Activated CD4-positive, alpha-beta T cell treated with anti-CD3 and anti-CD28 coated beads, Interleukin-2, Interleukin-4, amounts not matched to agents 100 ng/mL and 50 ng/mL, durations not matched to agents 16 hours and 8 hours (primary cell): Measurements from ENCODE around the gene TARS3.
"Not testable (repeated sequence)": the region's sequence is repeated elsewhere in the genome, so short reads cannot be mapped to it uniquely, and the experiment has no call there.

Source experiments
- DNase-seq: peaks from one replicate; pipeline ENCODE4 v3.0.0-alpha.2; 2020; ENCODE audit warnings: low spot score

TARS3 gene

GRCh38 chr15:101723874-101724674 is at the start of gene TARS3:
TARS3 (minus strand) TSS chr15:101724473; CDS start chr15:101724387, 86 bp downstream.
- DNase-seq, result peak; percentile 94

- no peak for DNase-seq
These were observed 49.3 kb upstream of the TARS3 start for GRCh38 chr15:101773496-101774100.

- no peak for DNase-seq
These were observed 48.6 kb upstream of the TARS3 start for GRCh38 chr15:101772921-101773320.

- DNase-seq, result not testable (repeated sequence)
These were observed 42.9 kb upstream of the TARS3 start for GRCh38 chr15:101767083-101767640.

GRCh38 chr15:101765772-101766456 is 41.6 kb upstream of the TARS3 start:
- no peak for DNase-seq

GRCh38 chr15:101765340-101765671 is 41.0 kb upstream of the TARS3 start:
- not testable (repeated sequence) for DNase-seq

GRCh38 chr15:101764669-101765339 is 40.5 kb upstream of the TARS3 start:
- not testable (repeated sequence) for DNase-seq

- not testable (repeated sequence) for DNase-seq
These were observed 22.4 kb upstream of the TARS3 start for GRCh38 chr15:101746716-101747082.

- not testable (repeated sequence) for DNase-seq
These were observed 10.6 kb upstream of the TARS3 start for GRCh38 chr15:101734837-101735236.

- DNase-seq, result no peak
These were observed 9.3 kb upstream of the TARS3 start for GRCh38 chr15:101733545-101733944.

GRCh38 chr15:101732772-101733171 is 8.5 kb upstream of the TARS3 start:
- no peak for DNase-seq

GRCh38 chr15:101731746-101732145 is 7.5 kb upstream of the TARS3 start:
- DNase-seq, result no peak

GRCh38 chr15:101727186-101727585 is 2.9 kb upstream of the TARS3 start:
- DNase-seq, result no peak

GRCh38 chr15:101725073-101725472 is 800 bp upstream of the TARS3 start:
- DNase-seq, result no peak

- no peak for DNase-seq
These were observed 367 bp upstream of the TARS3 start for GRCh38 chr15:101724675-101725005.

- DNase-seq, result peak; percentile 53
These were observed 951 bp downstream of the TARS3 start for GRCh38 chr15:101723171-101723873.

- DNase-seq, result no peak
These were observed 5.4 kb downstream of the TARS3 start for GRCh38 chr15:101718896-101719295.

GRCh38 chr15:101712078-101712477 is 12.2 kb downstream of the TARS3 start:
- DNase-seq, result no peak

- DNase-seq, result no peak
These were observed 13.5 kb downstream of the TARS3 start for GRCh38 chr15:101710806-101711205.

- DNase-seq, result no peak
These were observed 14.8 kb downstream of the TARS3 start for GRCh38 chr15:101709466-101709865.

GRCh38 chr15:101707983-101708382 is 16.3 kb downstream of the TARS3 start:
- DNase-seq, result no peak

- DNase-seq, result no peak
These were observed 22.2 kb downstream of the TARS3 start for GRCh38 chr15:101702077-101702476.
